RKO (cell line): ENCODE measurements around the gene TMEM253.
A peak's percentile ranks its signal among the peaks of the same experiment; 100 is the strongest.

ENCODE experiments used
- DNase-seq: peaks from one replicate; pipeline ENCODE4 v3.0.0-alpha.2; 2016; ENCODE audit warnings: low spot score

The TMEM253 gene

DNA sequence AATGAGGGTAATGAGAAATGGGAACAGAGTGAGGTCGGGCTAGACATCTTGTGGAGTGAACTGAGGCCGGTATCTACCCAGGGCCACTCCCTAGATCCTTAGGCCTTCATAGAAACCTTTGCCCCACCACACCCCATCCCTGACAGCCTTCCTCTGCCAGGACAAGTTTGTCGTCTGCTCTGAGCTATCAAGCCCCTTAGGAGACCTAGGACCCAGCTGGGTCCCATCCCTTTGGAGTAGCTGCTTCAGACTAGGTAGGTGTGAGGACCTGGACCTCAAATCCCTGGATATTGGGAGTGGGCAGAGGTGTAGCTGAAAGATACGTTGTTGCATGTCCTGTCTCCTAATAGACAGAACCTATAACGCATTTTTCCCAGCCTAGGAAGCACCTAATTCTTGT, at the start of gene TMEM253:
TMEM253 (plus strand) TSS at position 136 of the 400 bp plus-strand sequence. CDS start 278 bp downstream, outside the sequence.
- no peak for DNase-seq

DNA sequence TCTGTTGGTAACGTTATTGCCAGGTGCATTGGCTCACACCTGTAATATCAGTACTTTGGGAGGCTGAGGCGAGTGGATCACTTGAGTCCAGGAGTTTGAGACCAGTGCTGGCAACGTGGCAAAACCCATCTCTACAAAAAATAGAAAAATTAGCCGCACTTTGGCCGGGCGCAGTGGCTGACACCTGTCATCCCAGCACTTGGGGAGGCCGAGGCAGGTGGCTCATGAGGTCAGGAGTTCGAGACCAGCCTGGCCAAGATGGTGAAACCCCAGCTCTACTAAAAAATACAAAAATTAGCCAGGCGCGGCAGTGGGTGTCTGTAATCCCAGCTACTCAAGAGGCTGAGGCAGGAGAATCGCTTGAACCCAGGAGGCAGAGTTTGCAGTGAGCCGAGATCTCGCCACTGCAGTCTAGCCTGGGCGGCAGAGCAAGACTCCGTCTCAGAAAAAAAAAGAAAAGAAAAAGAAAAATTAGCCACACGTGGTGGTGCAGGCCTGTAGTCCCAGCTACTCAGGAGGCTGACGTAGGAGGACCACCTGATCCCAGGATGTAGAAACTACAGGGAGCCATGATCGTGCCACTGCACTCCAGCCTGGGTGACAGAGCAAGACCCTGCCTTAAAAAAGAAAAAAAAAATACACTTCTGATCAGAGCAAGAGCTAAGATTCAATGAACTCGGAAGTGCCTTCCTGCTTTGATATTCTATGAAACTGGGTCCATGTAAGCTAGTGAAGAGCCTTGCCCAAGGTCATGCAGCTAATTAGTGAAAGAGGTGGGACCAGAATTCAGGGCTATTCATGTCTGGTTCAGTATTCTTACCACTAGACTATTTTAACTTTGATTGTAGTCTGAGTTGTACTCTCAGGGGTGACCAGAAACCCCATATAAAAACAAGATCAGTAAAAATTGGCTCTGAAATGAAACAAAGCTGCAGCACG, 47.4 kb upstream of the TMEM253 start:
- no peak for DNase-seq

DNA sequence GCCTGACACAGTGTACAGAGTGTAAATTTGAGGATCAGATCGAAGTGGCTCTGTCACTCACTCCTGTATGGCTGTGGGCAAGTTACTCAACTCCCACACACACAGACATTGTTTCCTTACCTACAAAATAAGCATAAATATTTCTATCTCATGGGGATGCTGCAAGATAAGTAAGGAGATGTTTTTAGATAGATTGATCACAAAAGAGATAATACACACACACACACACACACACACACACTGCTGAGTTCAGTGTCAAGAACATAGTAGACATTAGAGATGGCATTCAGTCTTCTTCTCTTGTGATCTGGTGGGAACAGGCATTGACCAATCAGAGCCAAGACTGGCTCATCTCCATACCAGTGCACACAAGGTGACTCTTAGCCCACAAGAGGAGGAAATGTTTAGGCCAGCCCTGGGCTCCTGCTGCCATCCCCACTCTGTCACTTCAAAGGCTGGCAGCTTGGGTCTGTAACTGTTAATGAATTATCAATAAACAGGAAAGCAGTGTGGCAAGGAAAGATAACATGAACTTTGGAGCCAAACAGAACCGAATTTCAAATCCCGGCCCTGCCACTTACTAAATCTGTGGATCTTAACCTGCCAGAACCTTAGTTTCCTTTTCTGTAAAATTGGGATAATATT, 46.6 kb upstream of the TMEM253 start:
- no peak for DNase-seq

DNA sequence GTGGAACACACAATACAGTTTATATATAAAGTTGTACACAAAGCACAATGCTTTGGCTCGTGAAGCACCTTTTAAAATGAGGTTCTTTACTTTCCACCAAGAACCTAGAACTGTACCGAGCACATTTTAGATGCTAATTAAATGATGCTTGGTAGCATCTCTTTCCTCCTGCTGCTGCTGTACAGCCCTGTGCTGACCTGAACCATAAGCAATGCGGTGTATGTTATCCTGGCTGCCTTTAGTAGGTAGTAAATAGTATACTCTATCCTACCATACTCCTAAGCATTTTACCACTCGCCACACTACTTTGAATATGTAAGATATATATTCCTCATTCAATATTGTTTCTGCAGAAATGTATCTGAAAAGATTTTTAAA, 46.1 kb upstream of the TMEM253 start:
- no peak for DNase-seq

DNA sequence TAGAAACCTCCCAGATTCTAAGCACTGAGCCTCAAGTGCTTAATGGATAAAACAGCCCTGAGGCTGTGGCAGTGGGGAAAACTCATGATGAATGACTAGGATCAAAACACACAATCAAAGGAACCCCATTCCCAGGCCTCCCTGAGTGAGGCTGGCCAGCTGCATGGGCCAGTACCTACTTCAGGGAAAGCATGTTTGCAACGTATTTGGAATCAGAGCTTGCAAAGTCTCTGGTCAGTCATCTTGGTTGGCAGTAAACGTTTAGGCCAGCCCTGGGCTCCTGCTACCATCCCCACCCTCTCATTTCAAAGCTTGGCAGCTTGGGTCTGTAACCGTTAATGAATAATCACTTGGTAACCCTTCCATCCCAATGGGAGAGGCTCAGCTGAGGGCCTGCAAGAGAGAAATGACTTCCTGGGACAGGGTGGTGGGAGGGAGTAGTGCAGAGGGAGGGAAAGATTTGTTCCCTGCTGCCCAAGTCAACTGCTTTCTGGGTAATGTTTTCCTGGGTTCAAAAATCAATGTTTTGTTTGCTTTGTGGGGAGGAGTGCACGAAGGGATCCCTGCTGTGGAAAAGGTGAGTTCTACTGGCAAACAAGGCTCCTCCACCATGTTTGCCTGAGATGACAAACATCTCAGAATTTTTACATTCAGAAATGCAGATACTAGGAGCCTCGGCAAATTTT, 45.3 kb upstream of the TMEM253 start:
- no peak for DNase-seq

DNA sequence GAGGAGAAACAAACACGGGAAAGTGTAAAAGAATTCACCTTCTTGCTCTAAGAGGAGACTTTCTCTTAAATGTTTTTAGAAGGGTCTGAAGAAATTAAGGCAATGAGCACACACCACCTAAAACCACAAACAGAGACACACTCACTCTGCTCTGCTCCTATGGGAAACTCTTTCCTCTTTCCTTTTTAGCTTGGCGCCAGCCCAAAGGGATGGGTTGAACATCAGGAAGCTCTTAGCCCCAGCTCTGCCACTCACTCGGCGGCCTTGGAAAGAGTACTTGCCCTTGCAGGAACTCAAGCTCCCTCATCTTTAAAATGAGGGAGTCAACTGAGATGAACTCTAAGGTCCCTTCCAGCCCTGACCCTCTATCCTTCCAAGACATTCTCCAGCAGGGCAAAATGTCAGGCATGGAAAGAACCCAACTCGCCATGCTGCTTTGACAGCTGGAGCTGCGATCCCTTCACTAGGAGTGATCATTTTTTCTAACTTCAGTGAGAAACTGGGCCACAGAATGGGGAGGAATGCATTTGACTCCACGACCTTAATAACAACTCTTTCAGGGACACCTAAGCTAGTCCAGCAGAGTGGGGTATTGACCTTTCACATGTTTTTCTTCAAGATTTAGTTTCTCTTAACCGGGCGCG, 44.2 kb upstream of the TMEM253 start:
- no peak for DNase-seq

DNA sequence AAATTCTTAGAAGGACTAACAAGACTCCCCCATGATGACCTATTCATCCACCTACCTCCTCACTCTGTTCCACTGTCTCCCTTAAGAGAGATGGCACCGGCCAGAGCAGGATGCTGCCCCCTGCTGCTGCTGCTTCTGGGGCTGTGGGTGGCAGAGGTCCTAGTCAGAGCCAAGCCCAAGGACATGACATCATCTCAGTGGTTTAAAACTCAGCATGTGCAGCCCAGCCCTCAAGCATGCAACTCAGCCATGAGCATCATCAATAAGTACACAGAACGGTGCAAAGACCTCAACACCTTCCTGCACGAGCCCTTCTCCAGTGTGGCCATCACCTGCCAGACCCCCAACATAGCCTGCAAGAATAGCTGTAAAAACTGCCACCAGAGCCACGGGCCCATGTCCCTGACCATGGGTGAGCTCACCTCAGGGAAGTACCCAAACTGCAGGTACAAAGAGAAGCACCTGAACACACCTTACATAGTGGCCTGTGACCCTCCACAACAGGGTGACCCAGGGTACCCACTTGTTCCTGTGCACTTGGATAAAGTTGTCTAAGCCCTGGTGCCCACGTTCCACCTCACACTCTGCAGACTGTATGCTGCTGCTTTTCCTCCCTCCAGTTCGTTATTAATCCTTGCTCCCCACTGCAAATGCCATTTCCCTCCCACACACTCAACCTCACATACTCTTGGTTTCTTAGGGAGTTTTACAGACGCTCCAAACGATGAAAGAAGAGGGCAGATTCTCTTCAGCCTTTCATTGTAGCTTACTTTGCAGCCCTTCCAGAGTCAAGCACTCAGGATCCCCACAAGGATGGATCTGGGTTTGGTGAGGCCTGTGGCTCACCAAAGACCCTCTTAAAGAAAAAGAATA, 42.8 kb upstream of the TMEM253 start, which contains the start of gene RNASE8:
RNASE8 (plus strand) TSS at position 20 of the 873 bp plus-strand sequence; CDS start at position 91, 71 bp downstream.
- DNase-seq: no peak

DNA sequence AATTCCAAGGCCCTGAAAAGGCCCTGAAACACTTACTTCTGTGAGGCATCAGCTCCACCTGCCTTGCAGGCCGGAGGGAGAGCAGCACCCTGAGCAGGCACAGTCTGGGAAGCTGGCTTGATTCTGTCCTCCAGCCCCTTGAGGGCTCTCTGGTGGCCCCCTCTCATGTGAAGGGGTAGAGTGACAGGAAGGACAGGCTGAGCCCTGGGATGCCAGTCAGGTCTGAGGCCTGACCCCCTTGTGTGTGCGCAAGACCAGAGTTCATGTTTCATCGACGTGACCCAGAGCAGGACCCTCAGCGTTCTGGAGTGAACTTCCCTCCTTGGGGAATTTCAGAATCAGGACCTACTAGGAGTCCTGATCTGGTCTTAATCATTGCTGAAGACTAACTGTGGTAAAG, 42.0 kb upstream of the TMEM253 start:
- no peak for DNase-seq

DNA sequence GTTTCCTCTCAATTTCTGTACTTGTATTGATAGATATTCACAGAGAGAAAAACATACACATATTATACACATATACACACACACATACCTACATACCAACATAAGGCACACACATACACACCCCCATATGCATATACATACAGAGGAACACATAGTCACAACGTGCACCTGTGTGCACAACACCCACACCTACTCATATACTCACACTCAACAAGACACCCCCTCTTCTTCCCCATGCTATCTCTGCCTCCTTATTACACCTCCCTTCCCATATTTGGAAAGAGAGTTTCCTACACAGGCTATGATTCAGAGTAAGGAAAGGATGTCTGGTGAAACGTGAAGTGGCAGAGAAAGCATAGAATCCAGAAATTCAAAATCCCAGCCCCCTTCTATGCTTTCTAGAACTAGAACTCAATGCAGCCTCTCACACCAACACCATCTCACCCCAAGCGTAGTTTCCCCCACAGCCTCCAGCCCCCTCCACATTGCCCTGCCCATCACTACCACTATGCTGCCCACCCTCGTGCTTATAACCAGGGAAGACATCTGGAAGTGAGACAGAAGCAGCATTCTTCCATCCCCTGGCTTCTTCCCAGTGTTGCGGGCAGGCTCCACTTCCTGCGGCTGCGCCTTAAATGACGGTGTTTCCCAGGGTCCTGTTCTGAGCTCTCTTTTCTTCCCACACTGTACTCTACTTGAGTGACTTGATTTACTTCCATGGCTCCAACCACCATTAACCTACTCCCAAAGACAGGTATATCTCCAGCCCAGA, 40.8 kb upstream of the TMEM253 start:
- DNase-seq: no peak

DNA sequence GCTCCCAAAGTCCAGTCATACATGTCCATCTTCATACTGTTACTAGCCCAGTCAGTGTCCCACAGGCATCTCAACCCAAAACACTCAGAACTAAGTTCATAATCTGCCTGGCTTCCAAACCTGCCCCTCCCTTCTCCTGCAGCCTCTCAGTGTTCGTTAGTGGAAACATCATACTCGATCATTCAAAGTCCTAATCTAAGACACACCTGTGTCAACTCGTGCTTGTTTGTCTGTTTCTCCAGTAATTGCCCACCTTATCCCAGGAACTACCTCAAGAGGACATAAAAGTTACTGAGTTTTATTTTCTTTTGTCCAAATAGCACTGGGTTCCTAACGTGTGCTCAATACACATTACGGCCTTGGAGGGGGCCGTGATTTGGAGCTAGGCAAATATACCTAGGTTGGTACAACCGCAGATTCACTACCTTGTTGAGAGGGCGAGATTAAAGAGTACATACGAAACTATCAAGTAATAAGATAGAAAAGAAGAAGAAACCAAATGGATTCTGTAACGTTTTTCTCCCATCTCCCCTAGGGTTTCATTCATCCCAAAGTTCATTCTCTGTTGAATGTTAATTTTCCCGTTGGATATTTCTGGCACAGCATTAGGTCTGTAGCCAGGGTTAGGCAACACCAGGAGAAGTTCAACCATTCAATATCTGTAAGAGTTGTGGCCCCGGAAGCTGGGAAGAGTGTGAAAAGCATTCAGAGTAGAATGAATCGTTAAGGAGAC, 40.1 kb upstream of the TMEM253 start:
- DNase-seq: no peak

DNA sequence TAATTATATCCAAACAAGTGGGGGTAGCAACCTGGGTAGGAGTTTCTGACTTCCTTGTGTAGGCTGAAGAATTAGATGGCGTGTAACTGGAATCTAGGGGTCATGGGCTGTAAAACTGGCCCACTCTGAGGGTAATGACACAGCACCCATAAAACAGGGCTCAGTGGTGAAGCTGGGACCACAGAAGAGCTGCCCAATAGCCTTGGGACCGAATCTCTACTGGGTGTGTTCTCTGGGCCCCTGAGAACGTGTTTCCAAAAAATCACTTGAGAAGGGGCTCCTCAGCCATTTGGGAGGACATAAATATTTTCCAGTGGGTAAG, 39.6 kb upstream of the TMEM253 start:
- DNase-seq: no peak

DNA sequence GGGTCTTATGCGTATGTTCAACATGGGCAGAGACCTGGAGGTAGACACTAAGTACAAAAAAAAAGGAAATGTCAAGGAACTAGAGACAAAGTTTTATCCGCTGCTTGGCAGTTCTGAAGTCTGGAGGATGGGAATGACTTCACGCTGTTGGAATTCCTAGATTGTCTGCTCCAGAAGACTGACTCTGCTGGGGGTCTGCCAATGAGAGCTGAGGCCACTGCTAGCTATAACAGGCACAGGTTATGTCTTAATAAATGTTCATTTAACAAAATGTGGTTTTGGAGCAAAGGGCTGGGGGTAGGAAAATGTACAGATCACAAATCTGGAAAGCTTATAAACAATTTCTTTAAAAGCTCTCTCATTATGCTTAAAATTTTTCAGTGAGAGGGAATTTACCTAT, 37.4 kb upstream of the TMEM253 start:
- DNase-seq: no peak

DNA sequence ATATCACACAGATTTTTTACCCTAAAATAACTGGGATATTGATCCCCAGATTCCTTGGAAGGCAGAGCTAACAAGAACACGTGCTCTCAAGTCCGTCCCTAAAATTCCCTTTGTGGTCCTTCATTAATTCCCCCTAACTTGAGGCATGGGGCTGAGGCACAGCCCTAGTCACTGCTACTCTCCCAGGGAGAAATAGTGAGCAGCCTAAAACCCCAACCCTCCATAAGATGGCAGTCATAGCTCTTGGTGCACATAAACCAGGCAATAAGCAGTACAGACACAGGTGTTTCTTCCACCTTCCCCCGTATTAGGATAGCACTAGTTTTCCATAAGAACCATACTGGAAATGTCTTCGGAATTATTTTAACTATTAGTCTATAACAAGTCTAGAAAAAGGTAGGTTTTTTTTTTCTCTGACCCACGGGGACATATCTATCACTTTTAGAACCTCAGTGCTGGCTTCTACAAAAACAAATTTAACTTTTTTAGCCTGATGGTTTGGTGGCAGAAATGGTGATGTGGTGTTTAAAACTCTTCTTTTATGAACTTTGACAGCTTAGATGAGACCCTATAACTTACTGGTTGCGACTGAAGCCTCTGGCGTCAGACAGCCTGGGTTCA, 33.9 kb upstream of the TMEM253 start:
- DNase-seq: peak; percentile 57

DNA sequence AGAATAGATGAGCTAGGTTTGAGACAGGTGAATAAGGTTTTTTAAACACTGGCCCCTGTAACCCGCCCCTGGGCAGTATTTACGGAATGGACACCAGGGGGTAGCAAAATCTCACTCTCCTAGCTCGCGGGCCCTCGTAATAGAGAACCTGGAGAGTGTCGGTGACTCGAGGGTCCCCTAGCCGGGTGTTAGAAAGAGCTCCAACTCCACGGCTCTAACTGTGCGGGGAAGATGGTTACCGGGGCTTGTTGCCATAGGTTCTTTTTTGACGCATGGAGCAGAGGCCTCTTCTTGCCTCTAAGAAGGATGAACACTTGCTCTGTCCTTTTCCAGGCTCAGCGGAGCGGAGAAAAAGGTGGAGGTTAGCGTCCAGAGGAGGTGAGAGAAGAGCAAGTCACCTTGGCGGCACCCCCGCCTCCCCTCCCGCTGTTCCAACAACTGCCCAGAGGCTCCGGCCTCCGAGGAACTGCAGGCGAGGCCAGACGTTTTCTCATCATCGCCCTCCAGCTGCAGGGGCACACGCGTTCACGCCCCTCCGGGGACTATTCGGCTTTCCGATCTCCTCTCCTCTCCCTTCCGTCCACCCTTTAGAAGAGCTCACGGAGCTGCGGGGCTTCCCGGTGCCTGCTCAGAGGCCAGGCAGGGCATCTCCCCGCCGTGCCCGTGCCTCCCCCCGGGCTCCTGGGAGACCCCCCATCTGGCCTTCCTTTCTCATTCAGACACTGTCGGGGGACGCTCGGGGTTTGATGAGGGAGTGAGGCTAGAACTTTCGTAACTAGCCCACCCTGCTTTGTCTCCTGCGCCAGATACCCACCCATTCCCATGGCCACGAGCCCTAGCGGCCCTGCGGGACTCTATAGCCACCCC, 32.1 kb upstream of the TMEM253 start:
- peak; percentile 58 for DNase-seq

DNA sequence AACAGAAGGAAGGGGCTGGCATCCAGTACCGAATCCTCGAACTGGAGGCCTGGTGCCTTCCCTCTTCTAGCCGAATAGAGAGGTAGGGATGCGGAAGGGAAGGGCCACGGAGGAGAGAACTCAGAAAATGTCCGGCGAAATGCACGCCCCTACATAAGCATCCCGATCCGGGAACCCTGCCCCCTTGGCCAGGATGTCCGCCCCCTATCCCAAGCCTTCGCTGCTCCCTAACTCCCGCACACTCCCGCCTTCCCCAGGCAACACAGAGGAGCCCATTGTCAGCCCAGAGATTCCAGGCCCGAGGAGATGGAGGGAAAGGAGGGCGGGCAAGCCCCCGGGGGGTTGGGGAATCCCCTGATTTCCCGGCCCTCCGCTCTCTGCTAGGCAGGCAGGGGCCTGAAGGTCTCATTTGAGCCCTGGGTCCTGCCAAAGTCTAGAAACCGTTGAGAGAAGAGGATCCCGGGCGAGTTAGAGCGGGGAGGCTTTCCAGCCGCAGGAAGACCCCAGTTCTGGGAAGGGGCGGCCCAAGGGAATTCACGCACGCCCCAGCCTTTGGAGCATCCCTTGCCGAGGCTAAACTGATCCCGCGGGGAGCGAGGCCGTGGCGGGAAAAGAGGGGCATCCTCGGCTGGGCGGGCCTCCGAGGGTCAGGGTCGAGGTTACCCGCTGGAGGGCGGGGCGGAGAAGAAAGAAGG, 31.3 kb upstream of the TMEM253 start:
- peak; percentile 9 for DNase-seq

DNA sequence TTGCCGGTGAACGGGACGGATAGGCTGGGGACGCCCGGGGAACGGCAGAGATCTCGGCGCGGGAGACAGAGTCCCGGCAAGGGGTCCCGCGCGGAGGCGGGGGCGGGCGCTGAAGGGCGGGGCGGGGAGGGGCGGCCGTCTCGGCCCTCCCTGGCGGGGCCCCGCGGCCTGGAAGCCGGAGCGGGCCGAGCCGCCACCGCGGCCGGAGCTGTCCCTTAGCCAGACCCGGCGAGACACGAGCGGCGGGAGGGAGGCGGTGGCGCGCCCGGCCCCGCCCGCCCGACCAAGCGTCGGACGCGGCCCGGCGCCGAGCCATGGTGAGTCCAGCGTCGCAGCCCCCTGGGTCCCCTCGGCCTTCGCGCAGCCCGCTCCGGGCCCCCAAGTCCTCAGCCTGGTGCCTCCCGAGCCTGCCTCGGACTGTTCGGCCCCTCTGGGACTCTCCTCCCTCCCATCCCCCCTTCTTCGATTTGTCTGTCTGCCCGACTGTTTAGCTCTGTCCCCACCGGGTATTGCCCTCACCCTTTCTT, 30.7 kb upstream of the TMEM253 start, which contains the start of gene ARHGEF40:
ARHGEF40 (plus strand) TSS at position 222 of the 527 bp plus-strand sequence; CDS start at position 315, 93 bp downstream.
- peak; percentile 47 for DNase-seq

DNA sequence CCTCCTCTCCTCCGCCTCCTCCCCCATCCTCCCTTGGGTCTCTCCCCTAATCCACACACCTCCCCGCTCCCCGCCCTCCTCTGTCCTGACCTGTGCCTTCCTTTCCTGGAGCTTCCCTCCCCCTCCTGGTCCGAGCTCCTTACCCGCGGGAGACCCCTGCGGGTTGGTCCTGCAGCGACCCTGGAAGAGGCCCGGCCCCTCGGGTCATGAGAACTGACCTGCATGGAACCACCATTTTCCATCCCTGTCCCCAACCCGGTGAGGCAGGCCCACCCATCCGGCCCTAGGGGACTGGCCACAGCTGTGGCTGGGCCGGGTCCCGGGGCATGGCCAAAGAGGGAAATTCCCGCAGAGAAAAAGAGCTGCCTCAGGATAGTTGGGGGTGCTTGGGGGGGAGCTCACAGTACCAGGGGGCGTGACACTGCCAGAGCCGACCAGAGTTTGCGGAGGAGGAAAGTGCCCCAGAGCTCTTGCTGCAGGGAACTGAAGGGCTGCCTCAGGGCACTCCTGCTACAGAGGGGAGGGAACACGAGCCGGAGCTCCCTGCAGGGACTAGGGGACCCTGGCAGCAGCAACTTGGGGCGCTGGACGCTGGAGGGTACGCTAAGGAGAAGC, 30.1 kb upstream of the TMEM253 start:
- DNase-seq: peak; percentile 61
